GM19351 (cell line): Measurements from ENCODE around the gene SLC23A3.

Experiments
- ATAC-seq: cut with Tn5 transposase; IDR thresholded peaks from one replicate; pipeline ENCODE4 v1.9.1; 2021; ENCODE audit warnings: mild to moderate bottlenecking, moderate library complexity; ENCODE audit not compliant: unreplicated experiment

Gene SLC23A3

GRCh38 chr2:219176818-219177551, 7.2 kb upstream of the SLC23A3 start, which contains the start of gene CNPPD1:
Gene CNPPD1 (minus strand): TSS chr2:219176925. CDS start chr2:219176828, 97 bp downstream.
- peak; percentile 66 for ATAC-seq

GRCh38 chr2:219175928-219176817, 6.3 kb upstream of the SLC23A3 start:
- ATAC-seq = peak; percentile 28

- no peak for ATAC-seq
Measured at GRCh38 chr2:219175486-219175885, 5.7 kb upstream of the SLC23A3 start.

GRCh38 chr2:219174801-219175200, 5.0 kb upstream of the SLC23A3 start:
- no peak for ATAC-seq

- no peak for ATAC-seq
Measured at GRCh38 chr2:219174146-219174545, 4.3 kb upstream of the SLC23A3 start.

GRCh38 chr2:219173176-219173575, 3.3 kb upstream of the SLC23A3 start:
- ATAC-seq = no peak

GRCh38 chr2:219172231-219173154, 2.7 kb upstream of the SLC23A3 start:
- no peak for ATAC-seq

- no peak for ATAC-seq
Measured at GRCh38 chr2:219171231-219171651, 1.4 kb upstream of the SLC23A3 start.

- no peak for ATAC-seq
Measured at GRCh38 chr2:219168932-219169331, 897 bp downstream of the SLC23A3 start.

- ATAC-seq = no peak
Measured at GRCh38 chr2:219168526-219168925, 1.3 kb downstream of the SLC23A3 start.

- ATAC-seq = no peak
Measured at GRCh38 chr2:219167997-219168396, 1.8 kb downstream of the SLC23A3 start.

- ATAC-seq = no peak
Measured at GRCh38 chr2:219165058-219165911, 4.5 kb downstream of the SLC23A3 start.

GRCh38 chr2:219163156-219163555, 6.7 kb downstream of the SLC23A3 start:
- ATAC-seq = no peak

GRCh38 chr2:219161097-219161496, 8.7 kb downstream of the SLC23A3 start:
- no peak for ATAC-seq

- peak; percentile 85 for ATAC-seq
Measured at GRCh38 chr2:219160186-219161017, 9.4 kb downstream of the SLC23A3 start, which contains the start of gene NHEJ1. Gene NHEJ1 (minus strand): TSS chr2:219160815. CDS start chr2:219158362, 2,453 bp downstream.

GRCh38 chr2:219159771-219160185, 10.1 kb downstream of the SLC23A3 start:
- ATAC-seq = no peak

GRCh38 chr2:219158586-219158985, 11.2 kb downstream of the SLC23A3 start:
- no peak for ATAC-seq

- no peak for ATAC-seq
Measured at GRCh38 chr2:219158025-219158424, 11.8 kb downstream of the SLC23A3 start.

- no peak for ATAC-seq
Measured at GRCh38 chr2:219157396-219157795, 12.4 kb downstream of the SLC23A3 start.
